ENCODE measurements around the gene GNAS. TPM values are rescaled to one million over a fixed set of nuclear protein-coding genes. Genes with fewer than 3 reads are reported as not detected.

GNAS gene
- total and polyA plus RNA-seq, 9 of the 15 experiments (the other 6 are each of a cell fraction or from before 2014, with no cell fraction given) = 128 to 648 (median 266) TPM

DNA sequence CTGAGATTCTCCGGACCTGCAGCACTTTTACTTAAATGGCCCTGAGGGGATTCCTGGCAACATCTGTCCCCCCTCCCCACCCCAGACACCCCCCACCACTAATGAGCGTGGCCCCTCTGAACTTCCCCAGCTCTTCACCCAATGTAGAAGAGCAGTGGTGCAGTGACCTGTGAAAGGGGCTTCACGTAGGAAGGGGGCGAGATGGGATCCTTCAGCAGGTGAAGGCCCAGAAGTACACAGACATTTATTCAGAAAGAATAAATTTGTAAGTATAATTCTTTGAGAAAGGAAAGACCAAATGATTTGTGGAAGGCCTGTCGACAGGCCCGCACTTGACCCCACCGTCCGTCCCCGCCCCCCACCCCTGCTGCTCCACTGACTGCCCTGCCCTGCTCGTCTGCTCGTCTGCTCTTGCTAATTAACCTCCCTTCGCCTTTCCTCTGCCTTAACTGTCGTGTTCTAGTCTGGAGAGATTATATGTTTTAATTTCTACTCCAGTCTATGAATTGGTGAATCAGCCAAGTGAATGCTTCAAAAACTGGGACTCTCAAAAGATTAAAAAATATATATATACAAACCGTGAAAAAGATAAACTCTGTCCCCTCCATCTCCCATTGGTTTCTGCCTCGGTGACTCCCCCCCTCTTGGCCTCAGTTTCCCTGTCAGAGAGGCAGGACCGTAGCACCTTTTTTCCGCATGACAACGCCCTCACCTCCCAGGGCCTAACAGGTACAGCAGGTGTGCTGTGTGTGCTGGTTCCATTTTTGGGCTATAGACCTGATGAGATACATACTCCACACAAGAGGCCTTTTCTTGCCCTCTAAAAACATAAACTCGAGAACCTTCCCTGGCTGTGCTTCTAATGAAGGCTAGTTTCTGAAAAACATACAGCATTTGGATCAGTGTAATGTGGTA is 49.2 kb downstream of the GNAS start (continued):
- TF ChIP-seq, protein P1, sequence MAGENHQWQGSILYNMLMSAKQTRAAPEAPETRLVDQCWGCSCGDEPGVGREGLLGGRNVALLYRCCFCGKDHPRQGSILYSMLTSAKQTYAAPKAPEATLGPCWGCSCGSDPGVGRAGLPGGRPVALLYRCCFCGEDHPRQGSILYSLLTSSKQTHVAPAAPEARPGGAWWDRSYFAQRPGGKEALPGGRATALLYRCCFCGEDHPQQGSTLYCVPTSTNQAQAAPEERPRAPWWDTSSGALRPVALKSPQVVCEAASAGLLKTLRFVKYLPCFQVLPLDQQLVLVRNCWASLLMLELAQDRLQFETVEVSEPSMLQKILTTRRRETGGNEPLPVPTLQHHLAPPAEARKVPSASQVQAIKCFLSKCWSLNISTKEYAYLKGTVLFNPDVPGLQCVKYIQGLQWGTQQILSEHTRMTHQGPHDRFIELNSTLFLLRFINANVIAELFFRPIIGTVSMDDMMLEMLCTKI (IDR thresholded peaks at IDR 0.05; ENCODE audit: partially characterized antibody) = no peak
- TF ChIP-seq ZNF224 (CRISPR knock-in tag; IDR thresholded peaks at IDR 0.05) = no peak
- no peak for TF ChIP-seq CAMTA2 (CRISPR knock-in tag; conservative IDR thresholded peaks at IDR 0.05)
- TF ChIP-seq KDM1A (IDR thresholded peaks at IDR 0.05) = no peak
- TF ChIP-seq ZFPM2 (CRISPR knock-in tag; IDR thresholded peaks at IDR 0.05) = no peak
- no peak for TF ChIP-seq ZNF764 (CRISPR knock-in tag; IDR thresholded peaks at IDR 0.05; ENCODE audit: low read depth)

DNA sequence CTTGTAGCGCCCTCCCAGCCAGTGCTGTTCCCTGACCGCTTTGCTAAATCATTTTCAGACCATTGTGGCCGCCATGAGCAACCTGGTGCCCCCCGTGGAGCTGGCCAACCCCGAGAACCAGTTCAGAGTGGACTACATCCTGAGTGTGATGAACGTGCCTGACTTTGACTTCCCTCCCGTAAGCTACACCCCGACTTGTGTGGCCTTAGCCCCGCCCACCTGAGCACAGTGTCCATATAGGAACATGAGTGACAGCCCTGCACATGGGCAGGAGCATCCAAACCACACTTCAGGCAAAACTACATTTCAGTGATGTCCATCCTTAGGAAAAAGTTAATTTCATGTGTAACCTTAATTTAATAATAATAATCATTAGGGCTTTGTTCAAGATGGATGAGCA is 51.1 kb downstream of the GNAS start:
- in situ Hi-C loops (cut with MboI) = no loop called here
- ATAC-seq (0 out of 3 replicates have a peak, but pooled peaks have one; percentile 24), FAIRE-seq (no peak), DNase-seq (ENCODE audit: extremely low read depth in 1 of 4, low spot score in 3 of 4) (no peak)
- peaks cover 40% of the 10 kb centered on the region for H3K79me2 ChIP-seq (ENCODE audit: control insufficient read depth, insufficient read depth, low read length)
- BruUV-seq (replicated peaks) = no TSS peak
- CTCF ChIA-PET (ENCODE audit: low intra/inter-chr PET ratio) = no interaction called here
- H2AFZ ChIP-seq (ENCODE audit: low read depth, low read length) = no peak overlapping the region
- no peak overlapping the region for H3K9ac ChIP-seq (ENCODE audit: insufficient read depth in 1 of 2, low read depth in 2 of 2, low read length in 2 of 2)
- intact Hi-C loops (cut with micrococcal nuclease) = no loop called here
- H3K9me1 ChIP-seq (ENCODE audit: control insufficient read depth, insufficient read depth, low read length) = no peaks in the 10 kb centered on the region
- peaks cover 92% of the 10 kb centered on the region for H3K36me3 ChIP-seq (ENCODE audit: control insufficient read depth, insufficient read depth, low read length)
- no peaks in the 10 kb centered on the region for H3K9me3 ChIP-seq (replicated peaks; ENCODE audit: control insufficient read depth, insufficient read depth, low read depth, low read length)
- H3K4me2 ChIP-seq (ENCODE audit: insufficient read depth, low read length) = no peak overlapping the region
- H4K20me1 ChIP-seq (replicated peaks; ENCODE audit: control insufficient read depth, insufficient read depth, low read length) = peaks cover 6% of the 10 kb centered on the region; the same call in 1 of the 2 replicates
- POLR2A ChIA-PET = interaction anchor here (0.6 to 2.4 kb wide), 3 partner anchors 9 to 167 kb away, joined by 3 to 8 read pairs (median 4); no protein-coding TSS in a partner anchor
- 79% methylated on average over 7 of the region's 9 CpGs for WGBS (ENCODE audit: insufficient coverage, low coverage, missing lambda C conversion rate)
- no peak overlapping the region for H3K4me3 ChIP-seq
- no peaks in the 10 kb centered on the region; a peak in 1 of 5 replicates for H3K27me3 ChIP-seq (ENCODE audit: control insufficient read depth in 2 of 2, insufficient read depth in 2 of 2, low read length in 2 of 2)
- H3K4me1 ChIP-seq (replicated peaks in 1 of 2; ENCODE audit: control insufficient read depth in 2 of 2, insufficient read depth in 2 of 2, low read length in 2 of 2) = peaks cover 5 to 16% of the 10 kb centered on the region in 2 experiments; a peak in 4 of 5 replicates
- H3K27ac ChIP-seq (ENCODE audit: extremely low read depth, low read depth, low read length) = no peak overlapping the region
- no peak for TF ChIP-seq ZNF41 (CRISPR knock-in tag; conservative IDR thresholded peaks at IDR 0.05)
- TF ChIP-seq, protein P2, sequence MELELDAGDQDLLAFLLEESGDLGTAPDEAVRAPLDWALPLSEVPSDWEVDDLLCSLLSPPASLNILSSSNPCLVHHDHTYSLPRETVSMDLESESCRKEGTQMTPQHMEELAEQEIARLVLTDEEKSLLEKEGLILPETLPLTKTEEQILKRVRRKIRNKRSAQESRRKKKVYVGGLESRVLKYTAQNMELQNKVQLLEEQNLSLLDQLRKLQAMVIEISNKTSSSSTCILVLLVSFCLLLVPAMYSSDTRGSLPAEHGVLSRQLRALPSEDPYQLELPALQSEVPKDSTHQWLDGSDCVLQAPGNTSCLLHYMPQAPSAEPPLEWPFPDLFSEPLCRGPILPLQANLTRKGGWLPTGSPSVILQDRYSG (tag; conservative IDR thresholded peaks at IDR 0.05; ENCODE audit: low read depth) = no peak
- TF ChIP-seq, protein P3, sequence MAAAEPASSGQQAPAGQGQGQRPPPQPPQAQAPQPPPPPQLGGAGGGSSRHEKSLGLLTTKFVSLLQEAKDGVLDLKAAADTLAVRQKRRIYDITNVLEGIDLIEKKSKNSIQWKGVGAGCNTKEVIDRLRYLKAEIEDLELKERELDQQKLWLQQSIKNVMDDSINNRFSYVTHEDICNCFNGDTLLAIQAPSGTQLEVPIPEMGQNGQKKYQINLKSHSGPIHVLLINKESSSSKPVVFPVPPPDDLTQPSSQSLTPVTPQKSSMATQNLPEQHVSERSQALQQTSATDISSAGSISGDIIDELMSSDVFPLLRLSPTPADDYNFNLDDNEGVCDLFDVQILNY (CRISPR knock-in tag; IDR thresholded peaks at IDR 0.05) = no peak
- TF ChIP-seq JUNB (CRISPR knock-in tag; conservative IDR thresholded peaks at IDR 0.05) = no peak
- TF ChIP-seq DDX20 (tag; IDR thresholded peaks at IDR 0.05; ENCODE audit: low read depth) = no peak
- TF ChIP-seq NR2C2 (CRISPR knock-in tag; IDR thresholded peaks at IDR 0.05) = no peak
- TF ChIP-seq NR2C2 (tag; IDR thresholded peaks at IDR 0.05) = no peak
- TF ChIP-seq ZNF830 (CRISPR knock-in tag; IDR thresholded peaks at IDR 0.05) = no peak
- TF ChIP-seq, protein P4, sequence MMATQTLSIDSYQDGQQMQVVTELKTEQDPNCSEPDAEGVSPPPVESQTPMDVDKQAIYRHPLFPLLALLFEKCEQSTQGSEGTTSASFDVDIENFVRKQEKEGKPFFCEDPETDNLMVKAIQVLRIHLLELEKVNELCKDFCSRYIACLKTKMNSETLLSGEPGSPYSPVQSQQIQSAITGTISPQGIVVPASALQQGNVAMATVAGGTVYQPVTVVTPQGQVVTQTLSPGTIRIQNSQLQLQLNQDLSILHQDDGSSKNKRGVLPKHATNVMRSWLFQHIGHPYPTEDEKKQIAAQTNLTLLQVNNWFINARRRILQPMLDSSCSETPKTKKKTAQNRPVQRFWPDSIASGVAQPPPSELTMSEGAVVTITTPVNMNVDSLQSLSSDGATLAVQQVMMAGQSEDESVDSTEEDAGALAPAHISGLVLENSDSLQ (IDR thresholded peaks at IDR 0.05) = peak; percentile 74
- TF ChIP-seq GABPA (tag; conservative IDR thresholded peaks at IDR 0.05; ENCODE audit: low read depth) = no peak
- 0 out of 2 replicates have a peak, but pooled peaks have one; percentile 22 for TF ChIP-seq POLR2G (IDR thresholded peaks at IDR 0.05; ENCODE audit: low read depth, low read length)
